HEK293T (cell line): ENCODE results near the gene KCNG3.

Source experiments
- CTCF ChIA-PET: fragments of 350-600 bp; formaldehyde crosslinking; extraction: SDS; loops from one replicate; lab custom pipeline; 2021; ENCODE audit warnings: antibody characterized with exemption, inconsistent platforms; lab: Yijun Ruan, JAX
- POLR2A ChIA-PET: fragments of 350-600 bp; formaldehyde crosslinking; extraction: SDS; loops from one replicate; lab custom pipeline; 2020; ENCODE audit warnings: antibody characterized with exemption, inconsistent platforms; lab: Yijun Ruan, JAX
- DNase-seq: peaks from one replicate; pipeline ENCODE4 v3.0.0; 2012; ENCODE audit warnings: mixed read lengths; ENCODE audit errors: extremely low spot score
- ARNT ChIP-seq: fragments of 450-650 bp; IDR thresholded peaks from 2 replicates; pipeline ENCODE4 v1.6.1; 2017; ENCODE audit warnings: mild to moderate bottlenecking
- BHLHE40 ChIP-seq: fragments of 450-650 bp; IDR thresholded peaks from 2 replicates; pipeline ENCODE4 v1.6.1; 2016; ENCODE audit warnings: mild to moderate bottlenecking, moderate library complexity, borderline replicate concordance
- CTBP1 ChIP-seq: fragments of 450-650 bp; IDR thresholded peaks from 2 replicates; pipeline ENCODE4 v1.6.1; 2016; ENCODE audit warnings: borderline replicate concordance
- ELF4 ChIP-seq: fragments of 450-650 bp; IDR thresholded peaks from 2 replicates; pipeline ENCODE4 v1.6.1; 2017; ENCODE audit warnings: antibody characterized with exemption
- FOXA1 ChIP-seq: fragments of 450-650 bp; IDR thresholded peaks from 2 replicates; pipeline ENCODE4 v1.6.1; 2016; ENCODE audit warnings: mild to moderate bottlenecking
- FOXK2 ChIP-seq: fragments of 450-650 bp; IDR thresholded peaks from 2 replicates; pipeline ENCODE4 v1.6.1; 2016; ENCODE audit warnings: mild to moderate bottlenecking
- FOXM1 ChIP-seq: fragments of 450-650 bp; IDR thresholded peaks from 2 replicates; pipeline ENCODE4 v1.6.1; 2017; ENCODE audit warnings: mild to moderate bottlenecking, borderline replicate concordance
- HDGF ChIP-seq: fragments of 450-650 bp; IDR thresholded peaks from 2 replicates; pipeline ENCODE4 v1.6.1; 2017; ENCODE audit warnings: antibody characterized with exemption, borderline replicate concordance
- L3MBTL2 ChIP-seq: fragments of 450-650 bp; conservative IDR thresholded peaks from 2 replicates; pipeline ENCODE4 v1.6.1; 2016; ENCODE audit warnings: mild to moderate bottlenecking
- LEF1 ChIP-seq: fragments of 450-650 bp; IDR thresholded peaks from 2 replicates; pipeline ENCODE4 v1.6.1; 2017; ENCODE audit warnings: mild to moderate bottlenecking, borderline replicate concordance
- NFRKB ChIP-seq: fragments of 450-650 bp; IDR thresholded peaks from 2 replicates; pipeline ENCODE4 v1.6.1; 2016; ENCODE audit warnings: mild to moderate bottlenecking, moderate library complexity
- SP1 ChIP-seq: fragments of 450-650 bp; IDR thresholded peaks from 2 replicates; pipeline ENCODE4 v1.6.1; 2017
- SUZ12 ChIP-seq: fragments of 450-650 bp; IDR thresholded peaks from 2 replicates; pipeline ENCODE4 v1.6.1; 2016; ENCODE audit warnings: mild to moderate bottlenecking
- TARDBP ChIP-seq: fragments of 450-650 bp; IDR thresholded peaks from 2 replicates; pipeline ENCODE4 v1.6.1; 2016
- ZNF384 ChIP-seq: fragments of 450-650 bp; IDR thresholded peaks from 2 replicates; pipeline ENCODE4 v1.6.1; 2016
- TF ChIP-seq, protein P1 (sequence below): fragments of 450-650 bp; IDR thresholded peaks from 2 replicates; pipeline ENCODE4 v1.6.1; 2016

Gene KCNG3

DNA sequence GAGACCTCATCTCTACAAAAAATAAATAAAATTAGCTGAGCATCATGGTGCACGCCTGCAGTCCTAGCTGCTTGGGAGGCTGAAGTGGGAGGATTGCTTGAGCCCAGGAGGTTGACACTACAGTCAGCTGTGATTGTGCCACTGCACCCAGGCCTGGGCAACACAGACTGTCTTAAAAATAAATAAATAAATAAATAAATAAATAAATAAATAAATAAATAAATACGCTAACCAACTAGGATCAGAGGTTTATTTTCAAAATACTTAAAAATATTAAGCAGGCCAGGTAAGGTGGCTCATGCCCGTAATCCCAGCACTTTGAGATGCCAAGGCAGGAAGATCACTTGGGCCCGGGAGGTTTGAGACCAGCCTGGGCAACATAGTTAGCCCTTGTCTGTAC is 63.6 kb downstream of the KCNG3 start:
- POLR2A ChIA-PET, result no interaction called here
- CTCF ChIA-PET, result interaction anchor here (1.5 kb wide), 1 partner anchor 10 kb away, joined by 5 read pairs; no protein-coding TSS in a partner anchor

DNA sequence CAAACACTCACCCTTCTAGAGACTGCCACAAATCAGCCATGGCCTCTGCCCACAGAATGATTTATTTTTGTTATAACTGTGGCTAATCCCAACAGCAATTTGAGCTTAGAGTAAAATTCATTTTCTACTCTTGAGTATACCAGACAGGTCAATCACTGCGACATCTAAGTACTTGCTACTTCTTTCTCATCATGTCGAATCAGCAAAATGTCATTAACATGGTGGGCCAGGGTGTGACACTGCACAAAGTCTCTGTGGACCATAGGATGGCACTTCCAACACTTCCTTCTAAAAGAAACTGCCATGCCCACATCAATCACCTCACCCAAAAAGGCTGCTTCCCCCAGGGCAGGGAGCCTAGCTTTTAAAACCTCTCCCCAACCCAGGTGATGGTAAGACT is 64.4 kb downstream of the KCNG3 start:
- TF ChIP-seq FOXM1 (no peak), L3MBTL2 (no peak), NFRKB (no peak), TARDBP (no peak), ELF4 (no peak), FOXA1 (no peak), ARNT (no peak), CTBP1 (no peak), FOXK2 (no peak), ZNF384 (no peak), LEF1 (no peak), SUZ12 (no peak)
- CTCF ChIA-PET, result interaction anchor here (1.5 kb wide), 1 partner anchor 11 kb away, joined by 5 read pairs; no protein-coding TSS in a partner anchor
- POLR2A ChIA-PET, result no interaction called here
- DNase-seq, result no peak

More for the DNA sequence above, 63.6 kb downstream of the KCNG3 start:
- no peak for DNase-seq
- TF ChIP-seq FOXA1 (no peak), ARNT (no peak), BHLHE40 (no peak), SUZ12 (no peak), L3MBTL2 (no peak), ZNF384 (no peak), SP1 (no peak), ELF4 (no peak), NFRKB (no peak), TARDBP (no peak), FOXM1 (no peak), HDGF (no peak), CTBP1 (no peak), FOXK2 (no peak), LEF1 (no peak)
- TF ChIP-seq, protein P1, sequence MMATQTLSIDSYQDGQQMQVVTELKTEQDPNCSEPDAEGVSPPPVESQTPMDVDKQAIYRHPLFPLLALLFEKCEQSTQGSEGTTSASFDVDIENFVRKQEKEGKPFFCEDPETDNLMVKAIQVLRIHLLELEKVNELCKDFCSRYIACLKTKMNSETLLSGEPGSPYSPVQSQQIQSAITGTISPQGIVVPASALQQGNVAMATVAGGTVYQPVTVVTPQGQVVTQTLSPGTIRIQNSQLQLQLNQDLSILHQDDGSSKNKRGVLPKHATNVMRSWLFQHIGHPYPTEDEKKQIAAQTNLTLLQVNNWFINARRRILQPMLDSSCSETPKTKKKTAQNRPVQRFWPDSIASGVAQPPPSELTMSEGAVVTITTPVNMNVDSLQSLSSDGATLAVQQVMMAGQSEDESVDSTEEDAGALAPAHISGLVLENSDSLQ, result no peak

DNA sequence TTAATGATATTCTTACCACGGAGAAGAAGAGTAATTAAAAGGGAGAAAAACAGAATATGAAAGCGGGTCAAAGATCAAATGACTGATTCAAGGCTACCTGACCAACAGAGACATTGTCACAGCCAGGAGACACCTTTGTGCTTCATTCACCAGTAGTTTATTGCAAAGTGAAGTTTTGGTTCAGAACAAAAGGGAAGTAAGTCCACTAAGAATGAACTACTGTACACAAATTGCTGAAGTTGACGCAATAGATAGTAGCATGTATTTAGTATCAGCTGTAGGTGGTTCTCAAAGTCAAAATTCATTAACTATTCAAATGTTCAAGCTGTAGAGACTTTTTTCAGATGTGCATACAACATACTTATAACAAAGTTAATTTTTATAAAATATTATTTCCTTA is 68.1 kb downstream of the KCNG3 start:
- CTCF ChIA-PET, result no interaction called here
- no peak for DNase-seq
- POLR2A ChIA-PET, result no interaction called here
- TF ChIP-seq TARDBP, result no peak
- no peak for TF ChIP-seq L3MBTL2
- no peak for TF ChIP-seq FOXK2
- TF ChIP-seq HDGF, result no peak
- no peak for TF ChIP-seq BHLHE40

DNA sequence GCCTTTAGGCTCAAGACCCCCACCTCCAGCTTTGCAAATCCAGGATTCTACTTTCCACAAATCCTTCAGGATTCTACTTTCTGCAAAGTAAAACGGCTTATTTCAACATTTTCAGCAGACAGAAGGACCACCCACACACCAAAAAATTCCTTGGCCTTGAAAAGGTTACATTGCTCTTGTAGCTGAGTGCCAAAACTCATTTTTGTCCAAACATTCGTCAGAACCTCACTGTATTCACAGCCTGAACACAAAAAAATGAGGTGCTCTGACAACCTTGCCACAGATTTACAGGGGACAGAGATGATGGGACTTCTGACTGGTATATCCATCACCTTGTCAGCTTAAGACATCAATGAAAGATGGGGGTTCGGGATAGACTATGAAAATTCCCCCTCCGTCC is 69.7 kb downstream of the KCNG3 start:
- CTCF ChIA-PET, result no interaction called here
- no peak; the same call in 1 of the 2 replicates for TF ChIP-seq ZNF384
- TF ChIP-seq L3MBTL2, result no peak
- TF ChIP-seq FOXK2, result no peak
- no peak for TF ChIP-seq LEF1
- TF ChIP-seq ELF4, result no peak
- TF ChIP-seq TARDBP, result no peak
- TF ChIP-seq FOXA1, result no peak
- TF ChIP-seq, protein P1, result no peak
- no peak for TF ChIP-seq CTBP1
- no peak for TF ChIP-seq BHLHE40
- TF ChIP-seq HDGF, result no peak
- TF ChIP-seq SP1, result no peak
- TF ChIP-seq SUZ12, result no peak
- POLR2A ChIA-PET, result no interaction called here
- no peak for DNase-seq

DNA sequence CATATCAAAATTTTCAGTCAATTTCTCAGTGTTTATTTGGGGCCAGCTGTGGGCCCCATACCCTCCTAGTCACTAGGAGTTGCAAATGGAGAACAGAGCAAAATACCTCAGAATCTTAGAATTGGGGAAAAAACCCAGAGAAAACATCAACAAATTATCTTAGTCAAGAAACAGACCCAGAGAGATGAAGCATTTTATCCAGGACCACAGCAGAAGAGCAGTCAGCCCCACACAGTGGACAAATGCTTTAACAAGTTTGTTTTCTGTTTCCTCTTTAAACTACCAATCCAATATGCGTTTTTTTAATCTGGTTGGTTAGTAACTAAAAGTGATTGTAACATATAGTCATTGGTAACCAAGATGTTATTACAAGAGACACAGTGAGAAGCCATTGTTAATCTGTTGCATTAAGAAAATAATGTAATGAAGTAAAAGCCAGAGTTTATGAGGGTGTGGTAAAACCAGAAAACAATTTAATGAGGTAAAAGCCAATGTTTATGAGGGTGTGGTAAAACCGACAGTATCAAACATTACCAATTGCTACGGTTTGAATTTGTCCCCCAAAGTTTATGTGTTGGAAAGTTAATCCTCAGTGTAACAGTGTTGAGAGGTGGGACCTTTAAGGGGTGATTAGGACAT is 72.1 kb downstream of the KCNG3 start:
- POLR2A ChIA-PET, result no interaction called here
- CTCF ChIA-PET, result no interaction called here
- DNase-seq, result no peak
- TF ChIP-seq L3MBTL2 (no peak), ARNT (no peak), HDGF (no peak), ELF4 (no peak), ZNF384 (no peak), FOXM1 (no peak), SP1 (no peak), FOXA1 (no peak), TARDBP (no peak), BHLHE40 (no peak)
- TF ChIP-seq, protein P1, result no peak

DNA sequence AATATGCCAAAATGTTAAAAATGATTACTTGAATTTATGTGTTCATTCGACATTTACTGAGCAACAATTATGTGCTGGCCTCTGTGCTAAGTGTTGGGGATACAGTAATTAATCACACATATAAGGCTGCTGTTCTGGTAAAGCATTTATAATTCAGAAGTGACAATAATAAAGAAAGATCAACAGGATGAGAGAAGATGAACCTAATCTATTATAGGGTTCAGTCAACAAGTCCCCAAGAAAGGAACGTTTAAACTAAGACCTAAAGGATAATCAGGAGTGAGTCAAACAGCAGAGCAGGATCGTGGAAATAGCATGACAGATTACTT is 72.7 kb downstream of the KCNG3 start:
- TF ChIP-seq SP1 (no peak), L3MBTL2 (no peak), FOXM1 (no peak), LEF1 (no peak), ELF4 (no peak), FOXA1 (no peak), CTBP1 (no peak), FOXK2 (no peak), BHLHE40 (no peak), ARNT (no peak), NFRKB (no peak), HDGF (no peak), ZNF384 (no peak), SUZ12 (no peak), TARDBP (no peak)
- TF ChIP-seq, protein P1, result no peak
- ChIA-PET POLR2A (no interaction called here), CTCF (no interaction called here)
- DNase-seq, result no peak
